GM21576 (cell line): ENCODE data around the gene C19orf47.
"Not testable (repeated sequence)": the region's sequence is repeated elsewhere in the genome, so short reads cannot be mapped to it uniquely, and the experiment has no call there.

Source experiments
- ATAC-seq: cut with Tn5 transposase; IDR thresholded peaks from one replicate; pipeline ENCODE4 v1.9.1; 2021; ENCODE audit warnings: mild to moderate bottlenecking, moderate library complexity; ENCODE audit not compliant: unreplicated experiment

The C19orf47 gene

DNA sequence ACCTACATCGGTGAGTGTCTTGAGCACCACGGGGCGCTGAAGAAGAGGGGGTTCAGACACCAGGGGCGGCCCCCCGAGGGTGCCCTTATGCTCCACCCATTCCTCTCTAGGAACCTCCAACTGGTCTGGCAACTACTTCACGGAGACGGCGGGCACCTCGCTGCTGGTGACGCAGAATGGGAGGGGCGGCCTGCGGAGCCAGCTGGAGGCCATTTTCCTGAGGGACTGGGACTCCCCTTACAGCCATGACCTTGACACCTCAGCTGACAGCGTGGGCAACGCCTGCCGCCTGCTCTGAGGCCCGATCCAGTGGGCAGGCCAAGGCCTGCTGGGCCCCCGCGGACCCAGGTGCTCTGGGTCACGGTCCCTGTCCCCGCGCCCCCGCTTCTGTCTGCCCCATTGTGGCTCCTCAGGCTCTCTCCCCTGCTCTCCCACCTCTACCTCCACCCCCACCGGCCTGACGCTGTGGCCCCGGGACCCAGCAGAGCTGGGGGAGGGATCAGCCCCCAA is 29.7 kb upstream of the C19orf47 start:
- no peak for ATAC-seq

DNA sequence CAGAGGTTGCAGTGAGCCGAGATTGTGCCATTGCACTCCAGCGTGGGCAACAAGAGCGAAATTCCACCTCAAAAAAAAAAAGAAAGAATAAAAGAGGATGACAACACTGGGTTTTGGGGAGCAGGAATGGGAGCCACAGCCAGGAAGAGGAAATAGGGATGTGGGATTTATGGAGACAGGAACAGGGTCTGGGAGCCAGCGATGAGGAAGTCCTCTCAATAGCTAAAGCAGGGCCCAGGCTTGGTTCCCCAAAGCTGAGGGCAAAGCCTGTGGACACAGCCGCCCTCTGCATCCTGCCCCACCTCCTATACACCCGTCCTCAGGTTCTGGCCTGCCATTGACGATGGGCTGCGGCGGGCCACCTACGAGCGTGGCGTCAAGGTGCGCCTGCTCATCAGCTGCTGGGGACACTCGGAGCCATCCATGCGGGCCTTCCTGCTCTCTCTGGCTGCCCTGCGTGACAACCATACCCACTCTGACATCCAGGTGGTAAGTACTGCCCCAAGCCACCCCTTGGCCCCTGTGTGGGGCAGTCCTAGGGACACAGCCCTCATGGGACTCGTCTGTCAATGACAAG is 28.2 kb upstream of the C19orf47 start:
- ATAC-seq: no peak

GRCh38 chr19:40374084-40374483 is 25.9 kb upstream of the C19orf47 start:
- no peak for ATAC-seq

DNA sequence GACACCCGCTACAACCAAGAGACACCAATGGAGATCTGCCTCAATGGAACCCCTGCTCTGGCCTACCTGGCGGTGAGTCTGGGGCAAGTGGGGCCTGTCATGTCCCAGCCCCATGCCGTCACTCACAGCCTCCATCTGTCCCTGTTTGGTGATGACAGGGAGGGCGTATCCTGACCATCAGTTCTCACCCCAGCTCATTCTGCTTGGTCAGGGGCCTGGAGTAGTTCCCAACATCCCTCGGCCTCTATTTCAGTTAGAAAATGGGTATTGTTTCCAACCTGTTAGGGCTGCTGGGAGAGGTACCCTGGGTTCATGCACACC is 23.6 kb upstream of the C19orf47 start:
- no peak for ATAC-seq

GRCh38 chr19:40370997-40371801 is 23.0 kb upstream of the C19orf47 start:
- no peak for ATAC-seq

GRCh38 chr19:40370253-40370652 is 22.1 kb upstream of the C19orf47 start:
- not testable (repeated sequence) for ATAC-seq

GRCh38 chr19:40369797-40370196 is 21.6 kb upstream of the C19orf47 start:
- ATAC-seq: no peak

- no peak for ATAC-seq
Observed at GRCh38 chr19:40367577-40368434, 19.6 kb upstream of the C19orf47 start.

DNA sequence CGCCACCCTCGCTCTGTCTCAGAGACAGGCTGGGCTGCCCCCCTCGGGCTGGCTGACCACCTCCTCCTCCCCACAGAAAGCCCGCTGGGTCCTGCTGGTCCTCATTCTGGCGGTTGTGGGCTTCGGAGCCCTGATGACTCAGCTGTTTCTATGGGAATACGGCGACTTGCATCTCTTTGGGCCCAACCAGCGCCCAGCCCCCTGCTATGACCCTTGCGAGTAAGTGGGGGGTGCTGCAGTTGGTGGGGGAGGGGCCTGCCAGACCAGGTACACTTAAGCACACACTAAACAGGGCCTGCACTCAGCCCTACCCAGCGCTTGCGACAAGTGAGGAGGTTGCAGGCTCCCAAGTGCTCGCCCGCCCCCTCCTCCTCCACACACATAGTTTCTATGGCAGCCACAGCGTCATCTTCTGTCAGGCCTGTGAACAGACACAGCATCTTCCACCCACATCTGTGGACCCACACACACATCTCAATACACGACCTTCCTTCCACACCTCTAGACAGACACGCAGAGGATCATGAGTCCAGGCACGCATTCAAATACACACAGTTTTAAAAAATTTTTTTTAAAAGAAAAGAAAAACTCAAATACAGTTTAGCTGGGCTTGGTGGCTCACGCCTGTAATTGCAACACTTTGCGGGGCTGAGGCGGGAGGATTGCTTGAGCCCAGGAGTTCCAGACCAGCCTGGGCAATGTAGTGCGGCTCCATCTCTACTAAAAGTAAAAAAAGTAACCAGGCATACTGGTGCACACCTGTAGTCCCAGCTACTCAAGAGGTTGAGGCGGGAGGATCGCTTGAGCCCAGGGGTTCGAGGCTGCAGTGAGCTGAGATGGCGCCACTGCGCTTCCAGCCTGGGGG is 18.7 kb upstream of the C19orf47 start:
- no peak for ATAC-seq

GRCh38 chr19:40365613-40366401 is 17.6 kb upstream of the C19orf47 start:
- ATAC-seq: no peak

DNA sequence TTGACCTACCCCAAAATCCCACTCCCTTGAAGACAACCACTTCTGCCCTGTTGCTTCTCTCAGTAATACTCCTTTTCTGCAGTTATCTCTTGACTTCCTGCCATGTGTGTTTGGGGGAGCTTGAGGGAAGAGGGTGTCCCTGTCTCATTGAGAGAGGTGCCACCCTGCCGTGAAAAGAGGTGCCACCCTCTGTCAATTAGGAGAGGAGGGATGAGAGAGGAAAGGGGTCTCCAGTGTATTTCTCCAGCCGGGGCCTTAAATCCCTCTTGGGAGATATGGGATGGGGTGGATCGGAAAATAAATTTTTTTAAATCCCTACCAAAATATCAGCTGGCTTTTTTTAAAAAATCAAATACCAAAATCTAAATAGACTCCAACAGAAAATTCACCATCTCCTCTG is 16.8 kb upstream of the C19orf47 start:
- no peak for ATAC-seq

GRCh38 chr19:40363069-40363468 is 14.9 kb upstream of the C19orf47 start:
- no peak for ATAC-seq

- no peak for ATAC-seq
Observed at GRCh38 chr19:40362160-40362559, 14.0 kb upstream of the C19orf47 start.

DNA sequence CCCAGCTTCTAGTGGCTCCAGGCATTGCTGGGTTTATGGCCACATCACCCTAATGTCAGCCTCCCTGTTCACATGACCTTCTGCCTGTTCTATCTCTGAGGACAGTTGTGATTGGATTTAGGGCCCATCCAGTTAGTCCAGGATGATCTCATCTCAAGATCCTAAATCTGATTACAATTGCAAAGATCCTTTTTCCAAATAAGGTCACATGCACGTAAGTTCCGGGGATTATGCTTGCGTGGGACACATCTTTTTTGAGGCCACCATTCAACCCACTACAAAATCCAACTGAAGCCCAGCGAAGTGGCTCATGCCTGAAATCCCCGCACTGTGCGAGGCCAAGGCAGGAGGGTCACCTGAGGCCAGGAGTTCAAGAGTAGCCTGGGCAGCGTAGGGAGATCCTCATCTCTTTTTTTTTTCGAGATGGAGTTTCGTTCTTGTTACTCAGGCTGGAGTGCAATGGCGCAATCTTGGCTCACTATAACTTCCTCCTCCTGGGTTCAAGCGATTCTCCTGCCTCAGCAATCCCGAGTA is 12.6 kb upstream of the C19orf47 start:
- ATAC-seq: no peak

DNA sequence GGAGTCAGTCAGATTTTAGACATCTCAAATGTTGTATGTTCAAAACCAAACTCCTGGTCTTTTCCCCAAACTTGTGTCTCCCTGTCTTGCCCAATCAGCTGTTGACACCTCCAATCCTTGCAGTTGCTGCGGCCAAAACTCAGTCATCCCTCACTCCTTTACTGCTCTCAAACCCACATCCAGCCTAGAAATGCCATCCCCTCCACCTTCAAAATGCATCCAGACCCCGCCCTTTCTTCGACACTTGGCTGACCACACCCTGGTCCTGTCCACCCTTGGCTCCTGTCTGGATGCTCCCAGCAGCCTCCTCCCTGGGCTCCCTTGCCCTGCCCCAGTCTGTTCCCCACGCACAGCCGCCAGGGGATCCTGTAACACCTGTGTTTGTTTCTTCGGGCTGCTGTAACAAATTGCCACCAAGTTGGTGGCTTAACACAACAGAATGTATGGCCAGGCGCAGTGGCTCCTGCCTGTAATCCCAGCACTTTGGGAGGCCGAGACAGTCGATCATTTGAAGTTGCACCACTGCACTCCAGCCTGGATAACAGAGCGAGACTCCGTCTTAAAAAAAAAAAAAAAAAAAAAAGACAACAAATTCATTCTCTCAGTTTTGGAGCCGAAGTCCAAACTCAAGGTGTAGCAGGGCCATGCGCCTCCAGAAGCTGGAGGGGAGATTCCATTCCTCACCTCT is 12.0 kb upstream of the C19orf47 start:
- no peak for ATAC-seq

- no peak for ATAC-seq
Observed at GRCh38 chr19:40358773-40359172, 10.6 kb upstream of the C19orf47 start.

GRCh38 chr19:40357640-40358039 is 9.4 kb upstream of the C19orf47 start:
- no peak for ATAC-seq

DNA sequence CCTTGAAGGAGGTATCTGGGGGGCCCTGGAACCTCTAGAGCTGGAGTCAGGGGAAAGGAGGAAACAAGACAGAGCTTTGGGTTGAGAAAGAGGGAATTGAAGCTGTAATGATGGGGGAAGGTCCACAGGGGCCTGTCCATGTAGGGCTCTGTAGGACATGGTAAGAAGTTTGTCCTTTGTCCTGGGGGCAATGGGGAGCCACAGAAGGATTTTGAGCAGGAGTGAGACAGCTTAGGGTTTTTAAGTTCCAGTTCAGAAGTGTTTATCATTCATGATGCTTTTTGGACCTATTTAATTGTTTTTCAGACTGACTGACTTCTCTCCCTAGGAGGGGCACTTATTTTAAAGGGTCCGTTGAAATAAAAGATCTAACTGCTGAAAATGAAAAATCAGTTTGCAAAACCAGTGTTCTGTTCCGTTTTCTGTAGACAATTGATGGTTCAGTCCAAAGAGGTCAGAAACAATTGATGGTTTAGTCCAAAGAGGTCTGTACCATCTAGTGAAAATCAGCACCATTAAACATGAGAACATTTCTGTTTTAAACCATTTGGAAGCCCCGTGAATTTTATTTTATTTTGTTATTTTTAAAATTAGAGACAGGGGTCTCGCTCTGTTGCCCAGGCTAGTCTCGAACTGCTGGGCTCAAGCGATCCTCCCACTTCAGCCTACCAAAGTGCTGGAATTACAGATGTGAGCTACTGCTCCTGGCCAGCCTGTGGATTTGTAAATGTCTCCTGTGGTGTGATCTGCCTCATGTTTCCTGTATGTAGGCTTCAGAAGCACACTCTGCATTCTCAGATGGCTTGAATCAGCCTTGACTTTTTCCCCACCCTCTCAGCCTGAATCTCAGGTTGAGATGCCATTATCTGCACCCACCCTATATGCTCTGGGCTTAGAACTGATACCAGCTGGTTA is 8.7 kb upstream of the C19orf47 start:
- no peak for ATAC-seq
